Loucy (cell line): ENCODE data around the gene PTPRK.
A peak's percentile ranks its signal among the peaks of the same experiment; 100 is the strongest.

Experiments
- H2AFZ ChIP-seq: fragments of 200-600 bp; sonication (generic); 2 replicates; pipeline ENCODE4 v1.6.0; 2016; ENCODE audit warnings: antibody characterized with exemption, mild to moderate bottlenecking, low read length, moderate library complexity
- H3F3A ChIP-seq: fragments of 200-600 bp; 2 replicates; pipeline ENCODE4 v1.6.0; 2016; ENCODE audit warnings: antibody characterized with exemption, low read depth, mild to moderate bottlenecking
- H3K27me3 ChIP-seq: fragments of 200-600 bp; sonication (generic); 2 replicates; pipeline ENCODE4 v1.6.1; 2014; ENCODE audit warnings: low read length, mild to moderate bottlenecking; ENCODE audit not compliant: insufficient read depth, poor library complexity, severe bottlenecking
- H3K36me3 ChIP-seq: fragments of 200-600 bp; sonication (generic); 2 replicates; pipeline ENCODE4 v1.6.1; 2016; ENCODE audit warnings: low read length; ENCODE audit not compliant: insufficient read depth
- H3K4me1 ChIP-seq: fragments of 200-600 bp; sonication (generic); 2 replicates; pipeline ENCODE4 v1.5.1; 2014; ENCODE audit warnings: low read length, mild to moderate bottlenecking; ENCODE audit not compliant: insufficient read depth, poor library complexity, severe bottlenecking
- H3K4me2 ChIP-seq: fragments of 200-600 bp; sonication (generic); 2 replicates; pipeline ENCODE4 v1.6.0; 2014; ENCODE audit warnings: antibody characterized with exemption, low read length, low read depth, mild to moderate bottlenecking; ENCODE audit not compliant: poor library complexity, severe bottlenecking
- H3K4me3 ChIP-seq: fragments of 200-600 bp; sonication (generic); 2 replicates; pipeline ENCODE4 v1.5.1; 2014; ENCODE audit warnings: low read length, mild to moderate bottlenecking, mixed read lengths; ENCODE audit not compliant: poor library complexity, severe bottlenecking
- H3K79me2 ChIP-seq: fragments of 200-600 bp; sonication (generic); 2 replicates; pipeline ENCODE4 v1.6.1; 2014; ENCODE audit warnings: low read length; ENCODE audit not compliant: insufficient read depth
- H3K9ac ChIP-seq: fragments of 200-600 bp; sonication (generic); 2 replicates; pipeline ENCODE4 v1.6.0; 2014; ENCODE audit warnings: mild to moderate bottlenecking, low read depth, low read length, moderate library complexity; ENCODE audit not compliant: poor library complexity, severe bottlenecking
- H3K9me2 ChIP-seq: fragments of 200-600 bp; sonication (generic); replicated peaks from 2 replicates; pipeline ENCODE4 v1.6.1; 2016; ENCODE audit warnings: low read depth, low read length, mixed read lengths
- H3K9me3 ChIP-seq: fragments of 200-600 bp; sonication (generic); 2 replicates; pipeline ENCODE4 v1.6.1; 2014; ENCODE audit warnings: mild to moderate bottlenecking, antibody characterized with exemption, low read length, low read depth; ENCODE audit not compliant: insufficient read depth
- H4K20me1 ChIP-seq: fragments of 200-600 bp; sonication (generic); 2 replicates; pipeline ENCODE4 v1.6.0; 2014; ENCODE audit warnings: antibody characterized with exemption, low read length, mild to moderate bottlenecking; ENCODE audit not compliant: insufficient read depth, poor library complexity, severe bottlenecking
- EZH2phosphoT487 ChIP-seq: fragments of 200-600 bp; IDR thresholded peaks from 2 replicates; pipeline ENCODE4 v1.6.1; 2018; ENCODE audit warnings: antibody characterized with exemption, mild to moderate bottlenecking, moderate library complexity, borderline replicate concordance
- TF ChIP-seq, protein P1 (sequence below): fragments of 200-600 bp; sonication (generic); conservative IDR thresholded peaks from 2 replicates; pipeline ENCODE4 v1.5.1; 2014; ENCODE audit warnings: mild to moderate bottlenecking, antibody characterized with exemption, low read length

The PTPRK gene

GRCh38 chr6:127968394-127968793 lies 552.0 kb downstream of the PTPRK start:
- no peak overlapping the region for H3K4me3 ChIP-seq
- no peak overlapping the region for H2AFZ ChIP-seq
- no peaks in the 10 kb centered on the region for H4K20me1 ChIP-seq
- no peaks in the 10 kb centered on the region for H3K9me2 ChIP-seq
- TF ChIP-seq, protein P1, sequence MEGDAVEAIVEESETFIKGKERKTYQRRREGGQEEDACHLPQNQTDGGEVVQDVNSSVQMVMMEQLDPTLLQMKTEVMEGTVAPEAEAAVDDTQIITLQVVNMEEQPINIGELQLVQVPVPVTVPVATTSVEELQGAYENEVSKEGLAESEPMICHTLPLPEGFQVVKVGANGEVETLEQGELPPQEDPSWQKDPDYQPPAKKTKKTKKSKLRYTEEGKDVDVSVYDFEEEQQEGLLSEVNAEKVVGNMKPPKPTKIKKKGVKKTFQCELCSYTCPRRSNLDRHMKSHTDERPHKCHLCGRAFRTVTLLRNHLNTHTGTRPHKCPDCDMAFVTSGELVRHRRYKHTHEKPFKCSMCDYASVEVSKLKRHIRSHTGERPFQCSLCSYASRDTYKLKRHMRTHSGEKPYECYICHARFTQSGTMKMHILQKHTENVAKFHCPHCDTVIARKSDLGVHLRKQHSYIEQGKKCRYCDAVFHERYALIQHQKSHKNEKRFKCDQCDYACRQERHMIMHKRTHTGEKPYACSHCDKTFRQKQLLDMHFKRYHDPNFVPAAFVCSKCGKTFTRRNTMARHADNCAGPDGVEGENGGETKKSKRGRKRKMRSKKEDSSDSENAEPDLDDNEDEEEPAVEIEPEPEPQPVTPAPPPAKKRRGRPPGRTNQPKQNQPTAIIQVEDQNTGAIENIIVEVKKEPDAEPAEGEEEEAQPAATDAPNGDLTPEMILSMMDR: peak; percentile 30
- no peak for TF ChIP-seq EZH2phosphoT487
- peaks cover 39% of the 10 kb centered on the region for H3K4me1 ChIP-seq
- no peaks in the 10 kb centered on the region for H3K9me3 ChIP-seq
- no peaks in the 10 kb centered on the region for H3K79me2 ChIP-seq
- no peaks in the 10 kb centered on the region for H3K36me3 ChIP-seq
- peaks cover 3% of the 10 kb centered on the region; the same call in 1 of the 2 replicates for H3F3A ChIP-seq
- H3K4me2 ChIP-seq: no peak overlapping the region
- H3K27me3 ChIP-seq: no peaks in the 10 kb centered on the region
- H3K9ac ChIP-seq: no peak overlapping the region

DNA sequence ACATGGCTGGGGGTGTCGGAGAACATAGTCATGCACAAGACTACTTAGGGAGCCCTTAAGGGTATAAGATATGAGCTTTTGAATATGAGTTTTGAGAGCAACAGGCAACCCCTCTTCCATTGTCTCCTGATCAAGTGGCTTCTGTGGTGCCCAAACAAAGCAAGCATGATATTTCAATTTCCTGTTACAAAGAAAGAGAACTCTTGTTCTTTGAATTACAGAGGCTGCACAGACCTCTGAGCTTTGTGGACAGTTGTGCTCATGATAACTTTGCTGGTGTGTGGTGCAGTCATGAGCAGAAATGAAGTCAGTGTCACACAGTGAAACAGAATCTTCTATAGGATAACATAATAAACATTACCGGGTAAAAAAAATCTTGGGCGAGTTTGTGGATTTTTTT lies 552.7 kb downstream of the PTPRK start:
- no peaks in the 10 kb centered on the region for H3K79me2 ChIP-seq
- no peaks in the 10 kb centered on the region for H4K20me1 ChIP-seq
- TF ChIP-seq, protein P1: no peak
- TF ChIP-seq EZH2phosphoT487: no peak
- H3K9ac ChIP-seq: no peak overlapping the region
- H3K4me2 ChIP-seq: no peak overlapping the region
- H3K4me3 ChIP-seq: no peak overlapping the region
- H3F3A ChIP-seq: peaks cover 3% of the 10 kb centered on the region; the same call in 1 of the 2 replicates
- no peaks in the 10 kb centered on the region for H3K9me3 ChIP-seq
- H3K36me3 ChIP-seq: no peaks in the 10 kb centered on the region
- peaks cover 33% of the 10 kb centered on the region for H3K4me1 ChIP-seq
- H3K27me3 ChIP-seq: no peaks in the 10 kb centered on the region
- 0 out of 2 replicates have a peak overlapping the region, but pooled peaks have one; percentile 21 for H2AFZ ChIP-seq
- no peaks in the 10 kb centered on the region for H3K9me2 ChIP-seq

DNA sequence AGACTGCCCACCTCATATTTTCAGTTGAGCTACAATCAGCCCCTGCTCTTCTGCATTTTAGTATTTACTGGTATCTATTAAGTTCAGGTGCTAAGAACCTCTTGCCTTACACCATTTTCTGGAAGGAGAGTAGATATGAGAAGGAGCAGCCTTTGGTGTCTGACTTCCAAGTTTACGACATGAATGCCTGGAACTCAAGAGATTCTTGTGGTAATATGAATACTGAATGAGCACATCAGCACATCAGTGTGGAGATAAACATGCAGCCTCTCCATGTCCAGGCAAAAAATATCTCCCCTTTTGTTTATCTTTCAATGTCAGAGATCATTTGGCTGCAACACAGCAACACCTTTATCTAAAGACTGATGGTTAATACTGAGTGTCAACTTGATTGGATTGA lies 553.8 kb downstream of the PTPRK start:
- Histone ChIP-seq H3K9me3 (no peaks in the 10 kb centered on the region), H3K9me2 (no peaks in the 10 kb centered on the region), H3K27me3 (no peaks in the 10 kb centered on the region), H3K4me1 (peaks cover 28% of the 10 kb centered on the region), H3K36me3 (no peaks in the 10 kb centered on the region), H3K4me3 (no peak overlapping the region), H3K4me2 (no peak overlapping the region), H4K20me1 (no peaks in the 10 kb centered on the region), H3K9ac (no peak overlapping the region), H3K79me2 (no peaks in the 10 kb centered on the region), H2AFZ (no peak overlapping the region), H3F3A (no peaks in the 10 kb centered on the region)
- TF ChIP-seq EZH2phosphoT487: no peak
- TF ChIP-seq, protein P1: no peak
